ENCODE measurements around the gene ADSL. TPM values are rescaled to one million over a fixed set of nuclear protein-coding genes. Genes with fewer than 3 reads are reported as not detected.

The ADSL gene
- total and polyA plus RNA-seq, 2 of the 8 experiments (the other 6 are each of a cell fraction or from before 2014, with no cell fraction given): 197 to 218 TPM

DNA sequence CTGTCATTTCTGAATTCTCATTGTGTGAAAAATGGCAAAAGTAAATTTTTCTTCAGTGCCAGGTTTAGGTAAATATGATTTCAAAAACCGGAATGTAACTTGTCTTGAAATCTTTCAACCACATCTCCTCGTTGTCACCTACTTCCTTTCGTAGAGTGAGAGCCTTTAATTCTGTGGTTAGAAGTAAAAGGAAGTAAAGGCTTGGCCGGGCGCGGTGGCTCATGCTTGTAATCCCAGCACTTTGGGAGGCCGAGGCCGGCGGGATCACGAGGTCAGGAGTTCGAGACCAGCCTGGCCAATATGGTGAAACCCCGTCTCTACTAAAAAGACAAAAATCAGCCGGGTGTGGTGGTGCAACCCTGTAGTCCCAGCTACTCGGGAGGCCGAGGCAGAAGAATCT is 53.9 kb downstream of the ADSL start:
- Histone ChIP-seq H3K4ac (replicated peaks; ENCODE audit: insufficient read length, low read depth, low read length) (no peak overlapping the region), H2AK5ac (ENCODE audit: low read depth, low read length) (no peak overlapping the region), H3K36me3 (ENCODE audit: control insufficient read depth in 2 of 4, insufficient read depth in 4 of 4, low read length in 3 of 4) (peaks cover 0 to 15% (median 1%) of the 10 kb centered on the region in 4 experiments; a peak in 4 of 8 replicates), H2BK5ac (ENCODE audit: low read depth, low read length) (no peak overlapping the region), H3K23me2 (ENCODE audit: low read depth, low read length) (no peaks in the 10 kb centered on the region), H3K9me3 (ENCODE audit: insufficient read depth in 2 of 2, low read depth in 1 of 2, low read length in 1 of 2) (no peaks in the 10 kb centered on the region), H3K4me2 (ENCODE audit: insufficient read depth in 1 of 2, low read depth in 2 of 2, low read length in 2 of 2) (no peak overlapping the region), H2BK12ac (ENCODE audit: low read depth, low read length) (no peak overlapping the region), H4K5ac (ENCODE audit: insufficient read length, low read depth, low read length) (no peak overlapping the region), H3K23ac (ENCODE audit: insufficient read length) (no peak overlapping the region), H3K4me3 (ENCODE audit: extremely low read depth in 1 of 4, insufficient read depth in 2 of 4, low read depth in 3 of 4, low read length in 4 of 4) (no peak overlapping the region), H3K9ac (replicated peaks in 1 of 4; ENCODE audit: extremely low read depth in 1 of 4, low read depth in 3 of 4, low read length in 3 of 4) (no peak overlapping the region), H2BK120ac (replicated peaks; ENCODE audit: low read depth, low read length) (no peak overlapping the region), H2AFZ (ENCODE audit: low read length) (no peak overlapping the region), H3K4me1 (replicated peaks in 1 of 4; ENCODE audit: control insufficient read depth in 3 of 4, insufficient read depth in 4 of 4, low read length in 3 of 4) (peaks cover 0 to 2% (median under 1%) of the 10 kb centered on the region in 4 experiments; a peak in 3 of 7 replicates), H4K8ac (ENCODE audit: extremely low read depth, insufficient read depth, low read length) (no peak overlapping the region), H3K27me3 (replicated peaks in 1 of 4; ENCODE audit: control insufficient read depth in 3 of 4, extremely low read depth in 1 of 4, insufficient read depth in 3 of 4, low read length in 3 of 4) (no peaks in the 10 kb centered on the region), H3K79me1 (ENCODE audit: low read depth, low read length) (no peaks in the 10 kb centered on the region), H3K56ac (replicated peaks; ENCODE audit: insufficient read length, low read depth, low read length) (no peak overlapping the region), H2BK15ac (ENCODE audit: low read length) (no peak overlapping the region), H3K14ac (ENCODE audit: insufficient read length) (no peak overlapping the region), H3K79me2 (ENCODE audit: control insufficient read depth in 1 of 2, insufficient read depth in 2 of 2, low read length in 2 of 2) (no peaks in the 10 kb centered on the region), H2BK20ac (ENCODE audit: low read length) (no peak overlapping the region), H4K91ac (replicated peaks; ENCODE audit: insufficient read length, low read length) (no peak overlapping the region), H3K18ac (ENCODE audit: extremely low read depth, low read length) (no peak overlapping the region), H4K20me1 (replicated peaks in 1 of 2; ENCODE audit: control insufficient read depth in 1 of 2, insufficient read depth in 2 of 2, low read length in 2 of 2) (no peaks in the 10 kb centered on the region), H3K27ac (ENCODE audit: low read depth, low read length) (no peak overlapping the region)
- 95% methylated on average over 15 of the region's 15 CpGs; no CpG with 5 or more reads in 1 of the 2 experiments for WGBS, 2 experiments (ENCODE audit: extremely low coverage in 1 of 2, insufficient coverage in 1 of 2, insufficient read length in 1 of 2, insufficient replicate concordance in 2 of 2, low coverage in 1 of 2, low lambda C conversion rate in 2 of 2, missing lambda C conversion rate in 1 of 2)
- DNase-seq (ENCODE audit: low read depth in 1 of 2, low spot score in 2 of 2) (no peak), FAIRE-seq (no peak)
- ChIA-PET CTCF (ENCODE audit: partially characterized antibody) (interaction anchor here (0.9 to 2.1 kb wide), 9 partner anchors 9 to 118 kb away, joined by 3 to 10 read pairs (median 4); no protein-coding TSS in a partner anchor), POLR2A (ENCODE audit: partially characterized antibody) (interaction anchor here (2.4 kb wide), 1 partner anchor 15 kb away, joined by 6 read pairs; no protein-coding TSS in a partner anchor)
- TF ChIP-seq SIRT6 (IDR thresholded peaks at IDR 0.05; ENCODE audit: low read length) (no peak), KDM4A (IDR thresholded peaks at IDR 0.05; ENCODE audit: low read depth, low read length, severe bottlenecking) (no peak), POU5F1 (IDR thresholded peaks at IDR 0.05; ENCODE audit: low read depth, low read length) (no peak), CREB1 (IDR thresholded peaks at IDR 0.05) (no peak), KDM5A (IDR thresholded peaks at IDR 0.05; ENCODE audit: low read length) (no peak), POLR2AphosphoS5 (IDR thresholded peaks at IDR 0.05; ENCODE audit: low read depth, low read length) (no peak), TCF12 (IDR thresholded peaks at IDR 0.05; ENCODE audit: low read depth, low read length) (no peak), EZH2 (IDR thresholded peaks at IDR 0.05; ENCODE audit: low read depth, low read length, severe bottlenecking) (no peak), PHF8 (conservative IDR thresholded peaks at IDR 0.05; ENCODE audit: low read depth, low read length) (no peak), JUN (IDR thresholded peaks at IDR 0.05; ENCODE audit: low read depth, low read length) (no peak), TEAD4 (IDR thresholded peaks at IDR 0.05; ENCODE audit: low read depth, low read length) (no peak), CHD1 (IDR thresholded peaks at IDR 0.05; ENCODE audit: low read depth, low read length) (no peak)
- TF ChIP-seq, protein P1, sequence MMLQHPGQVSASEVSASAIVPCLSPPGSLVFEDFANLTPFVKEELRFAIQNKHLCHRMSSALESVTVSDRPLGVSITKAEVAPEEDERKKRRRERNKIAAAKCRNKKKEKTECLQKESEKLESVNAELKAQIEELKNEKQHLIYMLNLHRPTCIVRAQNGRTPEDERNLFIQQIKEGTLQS (IDR thresholded peaks at IDR 0.05; ENCODE audit: insufficient read depth, low read depth, low read length): no peak
- TF ChIP-seq, protein P2, sequence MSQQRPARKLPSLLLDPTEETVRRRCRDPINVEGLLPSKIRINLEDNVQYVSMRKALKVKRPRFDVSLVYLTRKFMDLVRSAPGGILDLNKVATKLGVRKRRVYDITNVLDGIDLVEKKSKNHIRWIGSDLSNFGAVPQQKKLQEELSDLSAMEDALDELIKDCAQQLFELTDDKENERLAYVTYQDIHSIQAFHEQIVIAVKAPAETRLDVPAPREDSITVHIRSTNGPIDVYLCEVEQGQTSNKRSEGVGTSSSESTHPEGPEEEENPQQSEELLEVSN (IDR thresholded peaks at IDR 0.05): no peak

All from H1 (cell line).